Measurements from ENCODE around the gene PIWIL4. TPM values are rescaled to one million over a fixed set of nuclear protein-coding genes. Genes with fewer than 3 reads are reported as not detected.
A peak's percentile ranks its signal among the peaks of the same experiment; 100 is the strongest.
"Not testable (repeated sequence)": the region's sequence is repeated elsewhere in the genome, so short reads cannot be mapped to it uniquely, and the experiment has no call there.

The PIWIL4 gene
- total RNA-seq, 1 donor from 2014 or later: 7.5 TPM

GRCh38 chr11:94546886-94547285, 20.3 kb upstream of the PIWIL4 start:
- DNase-seq (ENCODE audit: low spot score): peak; percentile 29

- DNase-seq (ENCODE audit: low spot score): no peak
Measured at GRCh38 chr11:94549146-94549545, 18.0 kb upstream of the PIWIL4 start.

DNA sequence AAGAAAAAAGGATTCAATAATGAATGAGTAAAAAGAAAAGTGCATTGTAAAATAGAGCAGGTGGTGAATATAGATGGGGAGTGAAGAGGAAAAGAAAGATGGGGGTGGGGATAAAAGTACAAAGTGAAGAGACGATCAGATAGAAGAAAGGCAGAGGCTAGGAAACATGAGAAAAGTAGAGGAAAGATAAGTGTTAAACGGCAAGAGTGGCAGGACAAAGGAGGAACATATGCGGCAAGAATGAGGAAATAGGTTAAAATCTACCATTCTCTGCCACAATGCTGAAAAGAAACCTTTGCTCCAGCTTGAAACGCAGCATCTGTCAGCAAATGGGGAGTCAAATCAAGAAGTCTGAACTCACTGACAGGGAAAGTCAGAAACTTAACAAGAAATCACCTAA, 16.7 kb upstream of the PIWIL4 start:
- no peak for DNase-seq (ENCODE audit: low spot score)

- DNase-seq (ENCODE audit: low spot score): no peak
Measured at GRCh38 chr11:94553938-94554337, 13.2 kb upstream of the PIWIL4 start.

GRCh38 chr11:94555752-94556329, 11.3 kb upstream of the PIWIL4 start:
- DNase-seq (ENCODE audit: low spot score): not testable (repeated sequence)

DNA sequence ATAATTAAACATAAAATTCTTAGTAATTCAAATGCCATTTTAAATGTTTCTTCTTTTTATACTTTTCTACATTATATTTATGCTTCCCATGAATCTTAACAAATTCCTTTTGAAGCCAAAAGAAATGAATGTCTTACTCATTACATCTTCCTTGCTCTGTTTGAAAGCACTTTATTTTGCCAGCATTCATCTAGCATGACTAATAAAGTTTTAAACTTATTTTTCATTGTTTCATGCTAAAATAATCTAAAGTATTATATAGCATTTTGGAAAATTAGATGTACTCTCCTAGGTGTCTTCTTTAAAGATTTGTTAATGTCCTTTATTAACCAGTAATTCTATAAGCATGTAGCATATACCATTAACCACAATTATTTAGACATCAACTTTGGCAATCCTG, 9.7 kb upstream of the PIWIL4 start:
- DNase-seq (ENCODE audit: low spot score): no peak

- no peak for DNase-seq (ENCODE audit: low spot score)
Measured at GRCh38 chr11:94557992-94558391, 9.2 kb upstream of the PIWIL4 start.

DNA sequence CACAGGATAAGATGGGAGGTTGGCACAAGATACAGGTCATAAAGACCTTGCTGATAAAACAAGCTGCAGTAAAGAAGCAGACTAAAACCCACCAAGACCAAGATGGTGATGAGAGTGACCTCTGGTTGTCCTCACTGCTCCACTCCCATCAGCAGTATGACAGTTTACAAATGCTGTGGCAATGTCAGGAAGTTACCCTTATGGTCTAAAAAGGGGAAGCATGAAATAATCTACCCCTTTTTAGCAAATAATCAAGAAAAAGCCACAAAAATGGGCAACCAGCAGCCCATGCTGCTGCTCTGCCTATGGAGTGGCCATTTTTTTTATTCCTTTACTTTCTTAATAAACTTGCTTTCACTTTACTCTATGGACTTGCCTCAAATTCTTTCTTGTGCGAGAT, 8.7 kb upstream of the PIWIL4 start:
- DNase-seq (ENCODE audit: low spot score): no peak

DNA sequence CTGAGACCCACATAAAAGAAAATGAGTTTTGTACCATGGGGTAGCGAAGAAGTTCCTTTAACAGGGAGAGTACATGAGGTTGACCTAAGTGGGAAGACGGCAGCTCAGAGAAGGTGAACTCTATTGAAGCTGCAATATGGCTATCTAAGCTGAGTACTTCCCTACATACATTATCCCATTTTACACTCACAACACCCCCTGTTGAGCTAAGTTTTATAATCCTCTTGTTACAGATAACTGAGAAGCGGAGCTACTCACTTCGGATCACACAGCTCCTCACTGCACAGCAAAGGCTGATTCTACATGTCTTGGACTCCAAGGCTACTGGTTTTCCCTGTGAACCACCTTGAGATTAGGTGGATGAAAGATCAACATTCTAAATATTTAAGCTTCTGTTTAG, 8.2 kb upstream of the PIWIL4 start:
- no peak for DNase-seq (ENCODE audit: low spot score)

GRCh38 chr11:94559361-94559760, 7.8 kb upstream of the PIWIL4 start:
- no peak for DNase-seq (ENCODE audit: low spot score)

GRCh38 chr11:94560834-94561233, 6.3 kb upstream of the PIWIL4 start:
- no peak for DNase-seq (ENCODE audit: low spot score)

- peak; percentile 42 for DNase-seq (ENCODE audit: low spot score)
Measured at GRCh38 chr11:94563176-94563847, 3.9 kb upstream of the PIWIL4 start.

DNA sequence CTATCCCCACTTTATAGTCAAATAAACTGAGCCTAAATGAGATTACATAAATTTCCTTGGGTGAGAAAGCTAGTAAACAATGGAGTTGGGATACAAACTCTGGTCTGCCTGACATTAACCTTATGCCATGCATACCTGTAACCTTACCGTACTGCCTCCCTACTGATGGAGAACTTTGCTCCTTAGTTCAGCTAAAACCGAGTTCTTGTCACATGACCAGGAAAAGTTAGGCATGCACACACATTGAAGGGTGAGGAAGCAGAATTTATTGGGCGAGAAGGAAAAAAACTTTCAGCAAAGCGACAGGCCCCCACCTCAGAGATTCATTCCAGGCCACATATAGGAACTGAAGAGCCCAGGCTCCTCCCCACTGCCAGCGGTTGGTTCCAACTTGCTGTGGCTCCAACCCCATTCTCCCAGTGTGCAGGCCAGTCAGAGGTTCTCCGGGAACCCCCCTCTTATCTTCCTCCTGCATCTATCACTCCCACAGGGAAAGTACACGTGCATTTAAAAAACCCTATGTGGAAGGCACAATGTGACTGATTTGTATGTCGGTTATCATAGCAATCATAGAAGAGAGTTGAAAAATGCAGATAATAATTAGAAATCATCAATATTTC, 3.2 kb upstream of the PIWIL4 start:
- no peak for DNase-seq (ENCODE audit: low spot score)

- DNase-seq (ENCODE audit: low spot score): no peak
Measured at GRCh38 chr11:94568200-94568599, 1.0 kb downstream of the PIWIL4 start.

GRCh38 chr11:94568717-94569116, 1.5 kb downstream of the PIWIL4 start:
- no peak for DNase-seq (ENCODE audit: low spot score)

GRCh38 chr11:94572975-94573374, 5.8 kb downstream of the PIWIL4 start:
- not testable (repeated sequence) for DNase-seq (ENCODE audit: low spot score)

- no peak for DNase-seq (ENCODE audit: low spot score)
Measured at GRCh38 chr11:94574193-94574961, 7.2 kb downstream of the PIWIL4 start.

GRCh38 chr11:94576306-94576705, 9.1 kb downstream of the PIWIL4 start:
- DNase-seq (ENCODE audit: low spot score): no peak

DNA sequence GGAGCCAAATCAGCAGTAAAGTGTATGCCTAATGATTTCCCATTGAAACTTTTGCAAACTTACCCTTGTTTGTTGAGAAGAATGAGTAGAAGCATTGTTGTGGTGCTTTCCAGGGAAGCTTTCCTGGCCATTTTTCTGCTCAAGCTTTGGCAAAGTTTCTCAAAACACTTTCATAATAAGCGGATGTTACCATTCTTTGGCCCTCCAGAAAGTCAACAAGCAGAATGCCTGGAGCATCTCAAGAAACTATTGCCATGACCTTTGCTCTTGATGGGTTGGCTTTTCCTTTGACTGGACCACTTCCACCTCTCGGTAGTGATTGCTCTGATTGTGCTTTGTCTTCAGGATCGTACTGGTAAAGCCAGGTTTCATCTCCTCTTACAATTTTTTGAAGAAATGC, 10.7 kb downstream of the PIWIL4 start:
- DNase-seq (ENCODE audit: low spot score): no peak

DNA sequence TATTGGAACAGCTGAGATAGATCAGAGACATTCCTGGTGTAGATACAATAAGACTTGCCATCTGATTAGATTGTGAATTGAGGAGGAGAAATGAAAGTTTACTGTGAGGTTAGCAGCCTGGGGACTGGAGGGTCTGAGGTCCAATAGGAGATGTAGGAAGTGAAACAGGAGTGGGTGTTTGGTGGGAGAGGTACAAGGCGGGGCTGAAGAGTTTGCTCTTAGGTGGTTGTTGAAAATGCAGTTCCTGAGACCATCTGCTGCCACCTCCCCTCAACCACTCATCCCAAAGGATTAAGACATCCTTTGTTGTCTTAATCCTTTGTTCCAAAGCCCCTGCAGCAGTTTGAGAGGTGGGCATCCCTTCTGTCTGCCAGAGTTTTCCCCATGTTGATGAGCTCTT, 14.8 kb downstream of the PIWIL4 start:
- DNase-seq (ENCODE audit: low spot score): no peak

DNA sequence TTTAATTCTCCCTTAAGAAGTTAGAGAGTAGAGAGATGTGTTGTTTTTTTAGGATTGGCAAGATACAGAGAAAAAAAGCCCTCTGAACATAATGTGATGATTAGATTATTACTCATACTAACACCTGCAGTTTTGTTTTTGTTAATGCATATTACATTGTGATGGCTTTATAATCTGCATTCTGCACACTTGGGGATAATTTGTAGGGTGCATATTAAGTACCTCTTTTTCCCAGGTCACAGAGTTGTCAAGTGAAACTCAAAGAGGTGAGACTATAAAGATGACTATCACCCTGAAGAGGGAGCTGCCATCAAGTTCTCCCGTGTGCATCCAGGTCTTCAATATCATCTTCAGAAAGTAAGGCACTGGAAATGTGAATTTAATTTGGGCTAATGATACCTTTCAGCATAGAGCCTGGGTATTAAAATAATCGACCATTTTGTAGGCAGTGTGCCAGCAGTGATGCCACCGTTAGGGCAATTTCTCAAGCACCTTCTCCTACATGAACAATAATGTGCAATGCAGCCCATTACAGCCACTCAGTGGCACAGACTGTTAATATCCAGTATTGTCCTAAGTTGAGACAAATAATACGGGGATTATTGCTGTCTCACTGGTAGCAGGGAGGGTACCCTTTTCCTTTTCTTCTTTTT, 16.2 kb downstream of the PIWIL4 start:
- no peak for DNase-seq (ENCODE audit: low spot score)
